Right lobe of liver (tissue), 4 donors: ENCODE measurements around the gene MAST2.

Experiments
- POLR2A ChIP-seq: fragments of 450-650 bp; IDR thresholded peaks from one replicate; pipeline ENCODE4 v1.6.1; 2017; ENCODE audit warnings: antibody characterized with exemption, mild to moderate bottlenecking
- TF ChIP-seq, protein P1 (sequence below), 4 donors: fragments of 200-600 bp in 3 of 4; fragments of 450-650 bp in 1 of 4; IDR thresholded peaks; one replicate each; pipeline versions ENCODE4 v1.5.1 to v1.8.0; 2016 to 2022; ENCODE audit warnings: antibody characterized with exemption in 4 of 4, mild to moderate bottlenecking in 2 of 4
- donor health status: DM: no; HTN: no; CAD: no.
- donor health status: DM: no; HTN: no; CAD: no.
- donor health status: DM: no; HTN: yes; CAD: no.

DNA sequence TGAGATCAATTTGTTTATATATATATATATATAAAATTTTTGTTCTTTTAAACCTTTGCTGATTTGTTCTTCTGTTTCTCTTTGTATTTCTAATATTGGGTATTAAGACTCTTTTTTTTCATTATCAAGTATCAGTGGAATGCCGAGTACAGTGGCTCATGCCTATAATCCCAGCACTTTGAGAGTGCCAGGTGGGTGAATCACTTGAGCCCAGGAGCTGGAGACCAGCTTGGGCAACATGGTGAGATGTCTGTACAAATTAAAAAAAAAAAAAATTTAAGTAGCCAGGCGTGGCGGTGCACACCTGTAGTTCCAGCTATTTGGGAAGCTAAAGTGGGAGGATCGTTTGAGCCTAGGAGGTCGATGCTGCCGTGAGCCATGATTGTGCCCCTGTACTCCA is 67.1 kb downstream of the MAST2 start:
- TF ChIP-seq, protein P1, sequence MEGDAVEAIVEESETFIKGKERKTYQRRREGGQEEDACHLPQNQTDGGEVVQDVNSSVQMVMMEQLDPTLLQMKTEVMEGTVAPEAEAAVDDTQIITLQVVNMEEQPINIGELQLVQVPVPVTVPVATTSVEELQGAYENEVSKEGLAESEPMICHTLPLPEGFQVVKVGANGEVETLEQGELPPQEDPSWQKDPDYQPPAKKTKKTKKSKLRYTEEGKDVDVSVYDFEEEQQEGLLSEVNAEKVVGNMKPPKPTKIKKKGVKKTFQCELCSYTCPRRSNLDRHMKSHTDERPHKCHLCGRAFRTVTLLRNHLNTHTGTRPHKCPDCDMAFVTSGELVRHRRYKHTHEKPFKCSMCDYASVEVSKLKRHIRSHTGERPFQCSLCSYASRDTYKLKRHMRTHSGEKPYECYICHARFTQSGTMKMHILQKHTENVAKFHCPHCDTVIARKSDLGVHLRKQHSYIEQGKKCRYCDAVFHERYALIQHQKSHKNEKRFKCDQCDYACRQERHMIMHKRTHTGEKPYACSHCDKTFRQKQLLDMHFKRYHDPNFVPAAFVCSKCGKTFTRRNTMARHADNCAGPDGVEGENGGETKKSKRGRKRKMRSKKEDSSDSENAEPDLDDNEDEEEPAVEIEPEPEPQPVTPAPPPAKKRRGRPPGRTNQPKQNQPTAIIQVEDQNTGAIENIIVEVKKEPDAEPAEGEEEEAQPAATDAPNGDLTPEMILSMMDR (IDR thresholded peaks at IDR 0.05), result no peak
- no peak for TF ChIP-seq POLR2A
